ENCODE results near the gene BCLAF1. TPM values are rescaled to one million over a fixed set of nuclear protein-coding genes. Genes with fewer than 3 reads are reported as not detected.

The BCLAF1 gene
- total RNA-seq, 1 donor from 2014 or later: 155 TPM

DNA sequence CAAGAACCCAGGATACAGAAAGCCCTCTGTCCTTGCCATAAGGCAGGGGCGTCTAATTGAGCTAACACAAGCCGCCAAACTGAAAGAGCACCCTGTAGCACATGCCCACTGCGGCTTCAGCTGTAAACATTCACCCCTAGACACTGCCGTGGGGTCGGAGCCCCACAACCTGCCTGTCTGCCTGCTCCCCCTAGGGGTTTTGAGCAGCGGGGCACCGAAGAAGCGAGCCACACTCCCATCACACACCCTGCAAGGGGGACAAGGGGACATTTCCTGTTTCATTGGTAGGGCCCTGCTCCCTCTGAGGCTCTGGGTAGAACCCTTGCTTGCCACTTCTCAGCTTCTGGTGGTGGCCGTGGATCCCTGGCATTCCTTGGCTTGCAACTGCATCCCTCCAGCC, 45.2 kb upstream of the BCLAF1 start:
- H3K36me3 Mint-ChIP-seq (ENCODE audit: unreplicated experiment): no peaks in the 10 kb centered on the region
- no peak for DNase-seq (ENCODE audit: extremely low spot score, unreplicated experiment)
- no peak overlapping the region for H3K27ac Mint-ChIP-seq (ENCODE audit: unreplicated experiment)
- TF ChIP-seq, protein P1, sequence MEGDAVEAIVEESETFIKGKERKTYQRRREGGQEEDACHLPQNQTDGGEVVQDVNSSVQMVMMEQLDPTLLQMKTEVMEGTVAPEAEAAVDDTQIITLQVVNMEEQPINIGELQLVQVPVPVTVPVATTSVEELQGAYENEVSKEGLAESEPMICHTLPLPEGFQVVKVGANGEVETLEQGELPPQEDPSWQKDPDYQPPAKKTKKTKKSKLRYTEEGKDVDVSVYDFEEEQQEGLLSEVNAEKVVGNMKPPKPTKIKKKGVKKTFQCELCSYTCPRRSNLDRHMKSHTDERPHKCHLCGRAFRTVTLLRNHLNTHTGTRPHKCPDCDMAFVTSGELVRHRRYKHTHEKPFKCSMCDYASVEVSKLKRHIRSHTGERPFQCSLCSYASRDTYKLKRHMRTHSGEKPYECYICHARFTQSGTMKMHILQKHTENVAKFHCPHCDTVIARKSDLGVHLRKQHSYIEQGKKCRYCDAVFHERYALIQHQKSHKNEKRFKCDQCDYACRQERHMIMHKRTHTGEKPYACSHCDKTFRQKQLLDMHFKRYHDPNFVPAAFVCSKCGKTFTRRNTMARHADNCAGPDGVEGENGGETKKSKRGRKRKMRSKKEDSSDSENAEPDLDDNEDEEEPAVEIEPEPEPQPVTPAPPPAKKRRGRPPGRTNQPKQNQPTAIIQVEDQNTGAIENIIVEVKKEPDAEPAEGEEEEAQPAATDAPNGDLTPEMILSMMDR (IDR thresholded peaks at IDR 0.05): peak; percentile 12
- no peaks in the 10 kb centered on the region for H3K9me3 Mint-ChIP-seq (ENCODE audit: unreplicated experiment)
- H3K4me1 Mint-ChIP-seq (ENCODE audit: unreplicated experiment): no peaks in the 10 kb centered on the region
- peaks cover under 1% of the 10 kb centered on the region for H3K27me3 Mint-ChIP-seq (ENCODE audit: unreplicated experiment)
- H3K4me3 Mint-ChIP-seq (ENCODE audit: unreplicated experiment): no peak overlapping the region

DNA sequence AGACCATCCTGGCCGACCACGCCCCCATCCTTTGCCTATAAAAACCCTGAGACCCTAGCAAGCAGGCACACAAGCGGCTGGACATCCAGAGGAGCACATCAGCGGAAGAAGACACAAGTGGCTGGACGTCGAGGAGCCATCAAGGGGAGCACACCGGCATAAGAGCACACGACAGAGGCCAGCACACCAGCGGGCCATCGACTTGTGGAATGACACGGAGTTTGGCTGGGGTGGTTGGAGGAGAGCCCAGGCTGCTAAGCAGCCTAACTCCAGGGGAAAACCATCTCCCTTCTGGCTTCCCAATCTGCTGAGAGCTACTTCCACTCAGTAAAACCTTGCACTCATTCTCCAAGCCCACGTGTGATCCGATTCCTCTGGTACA, 44.8 kb upstream of the BCLAF1 start:
- Mint-ChIP-seq H3K4me3 (ENCODE audit: unreplicated experiment) (no peak overlapping the region), H3K4me1 (ENCODE audit: unreplicated experiment) (no peaks in the 10 kb centered on the region), H3K27ac (ENCODE audit: unreplicated experiment) (no peak overlapping the region), H3K27me3 (ENCODE audit: unreplicated experiment) (peaks cover 5% of the 10 kb centered on the region), H3K36me3 (ENCODE audit: unreplicated experiment) (no peaks in the 10 kb centered on the region), H3K9me3 (ENCODE audit: unreplicated experiment) (no peaks in the 10 kb centered on the region)
- TF ChIP-seq, protein P1 (IDR thresholded peaks at IDR 0.05): no peak
- DNase-seq (ENCODE audit: extremely low spot score, unreplicated experiment): no peak

DNA sequence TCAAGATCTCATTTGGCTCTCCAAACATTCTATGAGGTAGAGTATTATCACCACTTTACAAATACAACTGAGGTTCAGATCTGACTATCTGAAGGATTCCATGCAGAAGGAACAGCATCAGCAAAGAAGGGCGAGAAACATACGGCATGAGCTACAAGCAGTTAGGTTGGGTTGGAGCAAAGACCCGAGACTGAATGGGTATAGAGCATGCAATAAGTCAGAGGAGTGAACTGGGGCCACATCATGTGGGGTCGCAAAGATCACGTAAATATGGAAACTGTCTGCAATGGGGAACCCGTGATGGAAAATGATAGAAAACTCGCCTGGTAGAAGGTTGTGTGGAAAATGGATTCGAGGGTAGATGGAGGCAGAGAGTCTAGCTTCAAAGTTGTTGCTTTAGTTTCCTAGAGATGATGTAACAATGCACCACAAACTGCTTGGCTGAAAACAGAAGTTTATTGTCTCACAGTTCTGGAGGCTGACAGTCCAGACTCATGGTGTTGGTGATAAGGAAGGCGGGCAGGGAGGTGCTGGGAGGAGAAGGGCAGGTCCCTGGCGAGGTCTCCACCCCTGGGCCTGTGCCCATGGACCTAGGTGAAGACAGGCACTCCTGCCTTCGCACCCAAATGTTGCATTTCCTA, 44.3 kb upstream of the BCLAF1 start:
- peaks cover 6% of the 10 kb centered on the region for H3K27me3 Mint-ChIP-seq (ENCODE audit: unreplicated experiment)
- no peak overlapping the region for H3K27ac Mint-ChIP-seq (ENCODE audit: unreplicated experiment)
- no peaks in the 10 kb centered on the region for H3K9me3 Mint-ChIP-seq (ENCODE audit: unreplicated experiment)
- TF ChIP-seq, protein P1 (IDR thresholded peaks at IDR 0.05): no peak
- H3K4me1 Mint-ChIP-seq (ENCODE audit: unreplicated experiment): no peaks in the 10 kb centered on the region
- no peak for DNase-seq (ENCODE audit: extremely low spot score, unreplicated experiment)
- H3K36me3 Mint-ChIP-seq (ENCODE audit: unreplicated experiment): no peaks in the 10 kb centered on the region
- no peak overlapping the region for H3K4me3 Mint-ChIP-seq (ENCODE audit: unreplicated experiment)

DNA sequence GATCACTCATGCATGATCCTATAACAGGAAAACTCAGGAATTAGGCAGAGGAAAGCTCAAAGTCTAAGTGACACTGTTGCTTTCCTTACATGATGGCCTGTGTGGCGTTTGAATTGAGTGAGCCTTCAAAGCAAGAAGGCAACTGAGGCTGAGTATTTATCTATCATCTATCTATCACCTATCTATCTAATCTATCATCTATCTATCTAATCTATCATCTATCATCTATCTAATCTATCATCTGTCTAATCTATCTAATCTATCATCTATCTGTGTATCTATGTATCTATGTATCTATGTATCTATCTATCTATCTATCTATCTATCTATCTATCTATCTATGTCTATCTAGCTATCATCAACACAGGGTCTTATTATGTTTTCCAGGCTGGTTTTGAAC, 41.8 kb upstream of the BCLAF1 start:
- Mint-ChIP-seq H3K4me1 (ENCODE audit: unreplicated experiment) (no peaks in the 10 kb centered on the region), H3K4me3 (ENCODE audit: unreplicated experiment) (no peak overlapping the region), H3K36me3 (ENCODE audit: unreplicated experiment) (no peaks in the 10 kb centered on the region), H3K9me3 (ENCODE audit: unreplicated experiment) (no peaks in the 10 kb centered on the region), H3K27me3 (ENCODE audit: unreplicated experiment) (peaks cover 9% of the 10 kb centered on the region), H3K27ac (ENCODE audit: unreplicated experiment) (no peak overlapping the region)
- TF ChIP-seq, protein P1 (IDR thresholded peaks at IDR 0.05): no peak
- no peak for DNase-seq (ENCODE audit: extremely low spot score, unreplicated experiment)

DNA sequence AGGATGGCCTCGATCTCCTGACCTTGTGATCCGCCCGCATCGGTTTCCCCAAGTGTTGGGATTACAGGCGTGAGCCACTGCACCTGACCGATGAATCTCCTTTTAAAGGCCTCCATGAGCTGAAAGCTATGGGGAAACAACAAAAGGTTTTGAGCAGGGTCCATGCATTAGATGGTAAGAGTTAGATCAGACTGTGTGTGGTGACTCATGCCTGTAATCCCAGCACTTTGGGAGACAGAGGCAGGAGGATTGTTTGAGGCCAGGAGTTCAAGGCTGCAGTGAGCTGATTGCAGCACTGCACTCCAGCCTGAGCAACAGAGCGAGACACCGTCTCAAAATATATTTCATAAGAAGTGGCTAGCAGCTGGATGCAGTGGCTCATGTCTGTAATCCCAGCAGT, 41.0 kb upstream of the BCLAF1 start:
- Mint-ChIP-seq H3K4me1 (ENCODE audit: unreplicated experiment) (no peaks in the 10 kb centered on the region), H3K36me3 (ENCODE audit: unreplicated experiment) (no peaks in the 10 kb centered on the region), H3K9me3 (ENCODE audit: unreplicated experiment) (no peaks in the 10 kb centered on the region), H3K4me3 (ENCODE audit: unreplicated experiment) (no peak overlapping the region), H3K27ac (ENCODE audit: unreplicated experiment) (no peak overlapping the region), H3K27me3 (ENCODE audit: unreplicated experiment) (peaks cover 9% of the 10 kb centered on the region)
- TF ChIP-seq, protein P1 (IDR thresholded peaks at IDR 0.05): no peak
- no peak for DNase-seq (ENCODE audit: extremely low spot score, unreplicated experiment)

Data from osteocyte (in vitro differentiated cells).